Trophoblast cell (in vitro differentiated cells and primary cell): ENCODE results near the gene FITM1.

Source experiments
- DNase-seq, 2 donors: peaks; one replicate each; pipeline ENCODE4 v3.0.0-alpha.2; 2016
- H2AFZ ChIP-seq: 2 replicates; pipeline ENCODE4 v1.6.1; 2013; ENCODE audit warnings: low read length, moderate library complexity, mild to moderate bottlenecking; ENCODE audit not compliant: insufficient read depth, poor library complexity
- H2AK5ac ChIP-seq: 2 replicates; pipeline ENCODE4 v1.6.1; 2013; ENCODE audit warnings: mild to moderate bottlenecking, low read length
- H2BK120ac ChIP-seq: 2 replicates; pipeline ENCODE4 v1.6.1; 2013; ENCODE audit warnings: low read length, mild to moderate bottlenecking, moderate library complexity; ENCODE audit not compliant: insufficient read depth, poor library complexity
- H2BK12ac ChIP-seq: 2 replicates; pipeline ENCODE4 v1.6.1; 2013; ENCODE audit warnings: mild to moderate bottlenecking, low read length, moderate library complexity
- H2BK5ac ChIP-seq: 2 replicates; pipeline ENCODE4 v1.6.1; 2013; ENCODE audit warnings: low read length, low read depth, moderate library complexity, mild to moderate bottlenecking; ENCODE audit not compliant: poor library complexity
- H3K14ac ChIP-seq: 2 replicates; pipeline ENCODE4 v1.6.1; 2013; ENCODE audit warnings: mild to moderate bottlenecking, low read length
- H3K18ac ChIP-seq: 2 replicates; pipeline ENCODE4 v1.6.1; 2013; ENCODE audit warnings: mild to moderate bottlenecking, low read length
- H3K23ac ChIP-seq: 2 replicates; pipeline ENCODE4 v1.6.1; 2013; ENCODE audit warnings: low read length
- H3K27ac ChIP-seq: 2 replicates; pipeline ENCODE4 v1.5.1; 2013; ENCODE audit warnings: low read depth, mild to moderate bottlenecking, inconsistent platforms, low read length, moderate library complexity
- H3K27me3 ChIP-seq: 2 replicates; pipeline ENCODE4 v1.6.1; 2013; ENCODE audit warnings: inconsistent platforms, mild to moderate bottlenecking, low read length, moderate library complexity; ENCODE audit not compliant: insufficient read depth
- H3K36me3 ChIP-seq, 2 experiments: 1 replicate in 1 of 2; 2 replicates in 1 of 2; pipeline ENCODE4 v1.6.1; 2013; ENCODE audit warnings: low read length in 2 of 2, mild to moderate bottlenecking in 2 of 2, moderate library complexity in 1 of 2; ENCODE audit not compliant: insufficient read depth in 2 of 2, control insufficient read depth in 1 of 2
- H3K4ac ChIP-seq: 2 replicates; pipeline ENCODE4 v1.6.1; 2013; ENCODE audit warnings: low read depth, mild to moderate bottlenecking, low read length, moderate library complexity
- H3K4me1 ChIP-seq, 2 experiments: 1 replicate in 1 of 2; 2 replicates in 1 of 2; pipeline ENCODE4 v1.6.1; 2013; ENCODE audit warnings: low read length in 2 of 2, mild to moderate bottlenecking in 2 of 2, moderate library complexity in 1 of 2; ENCODE audit not compliant: insufficient read depth in 2 of 2, control insufficient read depth in 1 of 2
- H3K4me2 ChIP-seq: 2 replicates; pipeline ENCODE4 v1.6.1; 2013; ENCODE audit warnings: inconsistent platforms, mild to moderate bottlenecking, low read length, moderate library complexity
- H3K4me3 ChIP-seq: 2 replicates; pipeline ENCODE4 v1.5.1; 2013; ENCODE audit warnings: mild to moderate bottlenecking, low read depth, low read length, inconsistent platforms
- H3K79me1 ChIP-seq: one replicate; pipeline ENCODE4 v1.6.1; 2013; ENCODE audit warnings: low read length
- H3K79me2 ChIP-seq: 2 replicates; pipeline ENCODE4 v1.6.1; 2013; ENCODE audit warnings: low read length, mild to moderate bottlenecking; ENCODE audit not compliant: control insufficient read depth, insufficient read depth, poor library complexity
- H3K9ac ChIP-seq: 2 replicates; pipeline ENCODE4 v1.6.1; 2013; ENCODE audit warnings: mild to moderate bottlenecking, low read length
- H3K9me3 ChIP-seq: 2 replicates; pipeline ENCODE4 v1.6.1; 2013; ENCODE audit warnings: low read depth, mild to moderate bottlenecking, control low read depth, inconsistent platforms, low read length; ENCODE audit not compliant: insufficient read depth
- H4K12ac ChIP-seq: 2 replicates; pipeline ENCODE4 v1.6.1; 2013; ENCODE audit warnings: low read depth, mild to moderate bottlenecking, low read length, moderate library complexity
- H4K8ac ChIP-seq: 2 replicates; pipeline ENCODE4 v1.6.1; 2013; ENCODE audit warnings: low read depth, mild to moderate bottlenecking, low read length, moderate library complexity
- H4K91ac ChIP-seq: one replicate; pipeline ENCODE4 v1.6.1; 2013; ENCODE audit warnings: low read depth, mild to moderate bottlenecking, low read length, moderate library complexity
- WGBS: extraction: QIAGEN DNeasy Blood & Tissue Kit; methylation state at CpG from one replicate; pipeline ENCODE4 v1.1.7; 2013; ENCODE audit warnings: missing lambda C conversion rate; ENCODE audit not compliant: insufficient read length, insufficient coverage; ENCODE audit errors: extremely low coverage; 5-methylcytosine and 5-hydroxymethylcytosine counted together

The FITM1 gene

GRCh38 chr14:24135584-24135833, 5.0 kb downstream of the FITM1 start:
- Histone ChIP-seq H2BK12ac (no peak overlapping the region), H3K4me1 (peaks cover 6 to 10% of the 10 kb centered on the region in 2 experiments), H3K9ac (no peak overlapping the region), H3K79me1 (peaks cover 5% of the 10 kb centered on the region), H3K36me3 (peaks cover 19% of the 10 kb centered on the region in 2 experiments), H4K8ac (peak overlapping the region; percentile 41), H3K14ac (no peak overlapping the region), H3K4me2 (peak overlapping the region; percentile 78), H2BK120ac (no peak overlapping the region), H3K27ac (no peak overlapping the region), H3K79me2 (peaks cover 3% of the 10 kb centered on the region), H3K23ac (no peak overlapping the region), H4K91ac (no peak overlapping the region), H2BK5ac (no peak overlapping the region), H3K4me3 (peak overlapping the region; percentile 96), H3K4ac (no peak overlapping the region), H3K27me3 (no peaks in the 10 kb centered on the region), H3K9me3 (peaks cover 1% of the 10 kb centered on the region), H3K18ac (no peak overlapping the region), H4K12ac (no peak overlapping the region), H2AK5ac (no peak overlapping the region), H2AFZ (peak overlapping the region; percentile 48)
- WGBS = no CpG with 5 or more reads among the region's 9 CpGs
- no peak for DNase-seq

GRCh38 chr14:24135834-24136683, 5.6 kb downstream of the FITM1 start, which contains the start of gene PSME1:
TSS of gene PSME1 (plus strand) at chr14:24136194. CDS start at chr14:24136263, 69 bp downstream.
- peak within 1 kb of the TSS; percentile 67 for H4K91ac ChIP-seq
- no peaks in the 10 kb centered on the region for H3K27me3 ChIP-seq
- peaks cover 6% of the 10 kb centered on the region for H3K79me2 ChIP-seq
- peak within 1 kb of the TSS; percentile 61 for H2AFZ ChIP-seq
- no peak within 1 kb of the TSS for H3K4ac ChIP-seq
- no CpG with 5 or more reads among the region's 75 CpGs for WGBS
- H3K36me3 ChIP-seq = peaks cover 19% of the 10 kb centered on the region in 2 experiments
- H2BK120ac ChIP-seq = peak within 1 kb of the TSS; percentile 59
- H4K8ac ChIP-seq = peak within 1 kb of the TSS; percentile 84
- peaks cover 1% of the 10 kb centered on the region for H3K9me3 ChIP-seq
- H3K4me2 ChIP-seq = peak within 1 kb of the TSS; percentile 78
- peak within 1 kb of the TSS; percentile 68 for H4K12ac ChIP-seq
- H3K4me3 ChIP-seq = peak within 1 kb of the TSS; percentile 96
- H3K18ac ChIP-seq = peak within 1 kb of the TSS; percentile 54
- peaks cover 6 to 10% of the 10 kb centered on the region in 2 experiments for H3K4me1 ChIP-seq
- H2AK5ac ChIP-seq = peak within 1 kb of the TSS; percentile 20
- H3K79me1 ChIP-seq = peaks cover 9% of the 10 kb centered on the region
- H3K23ac ChIP-seq = no peak within 1 kb of the TSS
- H3K9ac ChIP-seq = peak within 1 kb of the TSS; percentile 73
- H2BK12ac ChIP-seq = no peak within 1 kb of the TSS
- no peak within 1 kb of the TSS for H2BK5ac ChIP-seq
- peak; percentile 82 to 88 for DNase-seq
- H3K14ac ChIP-seq = peak within 1 kb of the TSS; percentile 46
- H3K27ac ChIP-seq = no peak within 1 kb of the TSS

DNA sequence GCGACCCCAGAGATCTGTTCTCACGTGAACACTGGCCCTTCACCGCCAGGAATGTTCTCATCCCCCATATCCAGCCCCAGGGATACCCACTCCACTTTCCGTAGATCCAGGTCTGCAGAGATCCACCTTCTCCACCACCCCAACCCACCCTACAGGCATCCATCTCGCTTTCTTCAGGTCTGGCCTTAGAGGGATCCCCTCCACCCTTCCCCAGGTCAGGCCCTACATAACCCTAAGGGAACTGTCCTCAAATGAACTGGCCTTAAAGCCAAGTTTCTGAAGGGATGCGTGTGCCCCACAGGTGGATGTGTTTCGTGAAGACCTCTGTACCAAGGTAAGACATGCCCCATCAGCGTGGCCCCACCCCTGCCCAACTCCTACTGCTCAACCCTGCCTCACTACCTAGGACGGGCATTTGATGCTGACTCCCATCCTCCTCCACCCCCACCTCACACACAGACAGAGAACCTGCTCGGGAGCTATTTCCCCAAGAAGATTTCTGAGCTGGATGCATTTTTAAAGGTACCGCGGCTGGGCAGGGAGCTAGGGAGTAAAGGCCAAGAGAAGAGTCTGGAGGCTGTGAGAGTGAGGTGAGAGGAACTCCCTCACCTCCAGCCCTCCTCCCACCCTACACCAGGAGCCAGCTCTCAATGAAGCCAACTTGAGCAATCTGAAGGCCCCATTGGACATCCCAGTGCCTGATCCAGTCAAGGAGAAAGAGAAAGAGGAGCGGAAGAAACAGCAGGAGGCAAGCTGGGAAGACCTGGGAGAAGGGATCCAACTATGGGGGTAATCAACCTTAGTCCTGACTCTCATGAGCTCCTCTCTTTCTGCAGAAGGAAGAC, 6.4 kb downstream of the FITM1 start:
- Histone ChIP-seq H2AFZ (no peak overlapping the region), H3K9ac (no peak overlapping the region), H2BK5ac (no peak overlapping the region), H2BK12ac (no peak overlapping the region), H3K4ac (no peak overlapping the region), H3K23ac (no peak overlapping the region), H4K12ac (no peak overlapping the region), H3K79me1 (peaks cover 13% of the 10 kb centered on the region), H3K4me2 (peak overlapping the region; percentile 78), H4K8ac (no peak overlapping the region), H3K9me3 (peaks cover 1% of the 10 kb centered on the region), H3K27me3 (no peaks in the 10 kb centered on the region), H3K14ac (peak overlapping the region; percentile 46), H3K4me3 (no peak overlapping the region), H3K27ac (no peak overlapping the region), H3K79me2 (peaks cover 8% of the 10 kb centered on the region), H3K4me1 (peaks cover 6 to 10% of the 10 kb centered on the region in 2 experiments), H3K18ac (peak overlapping the region; percentile 54), H4K91ac (peak overlapping the region; percentile 67), H3K36me3 (peaks cover 19% of the 10 kb centered on the region in 2 experiments), H2BK120ac (no peak overlapping the region), H2AK5ac (peak overlapping the region; percentile 20)
- DNase-seq = no peak
- WGBS = no CpG with 5 or more reads among the region's 13 CpGs

GRCh38 chr14:24137529-24138395, 7.3 kb downstream of the FITM1 start:
- H3K27ac ChIP-seq = no peak overlapping the region
- H2BK5ac ChIP-seq = no peak overlapping the region
- no CpG with 5 or more reads among the region's 8 CpGs for WGBS
- no peak overlapping the region for H2BK120ac ChIP-seq
- no peaks in the 10 kb centered on the region for H3K27me3 ChIP-seq
- H3K14ac ChIP-seq = no peak overlapping the region
- H2AFZ ChIP-seq = no peak overlapping the region
- no peak overlapping the region for H3K23ac ChIP-seq
- H3K4me1 ChIP-seq = peaks cover 6 to 10% of the 10 kb centered on the region in 2 experiments
- H3K9ac ChIP-seq = no peak overlapping the region
- no peak for DNase-seq
- H3K4ac ChIP-seq = no peak overlapping the region
- peaks cover 13% of the 10 kb centered on the region for H3K79me1 ChIP-seq
- no peak overlapping the region for H3K18ac ChIP-seq
- no peak overlapping the region for H4K12ac ChIP-seq
- H4K91ac ChIP-seq = no peak overlapping the region
- no peak overlapping the region for H3K4me3 ChIP-seq
- peaks cover 1% of the 10 kb centered on the region for H3K9me3 ChIP-seq
- no peak overlapping the region for H2AK5ac ChIP-seq
- H3K4me2 ChIP-seq = no peak overlapping the region
- H3K36me3 ChIP-seq = peaks cover 19% of the 10 kb centered on the region in 2 experiments
- no peak overlapping the region for H2BK12ac ChIP-seq
- H4K8ac ChIP-seq = no peak overlapping the region
- H3K79me2 ChIP-seq = peaks cover 8% of the 10 kb centered on the region
